SK-N-SH (cell line): Measurements from ENCODE around the gene MKRN2. TPM values are rescaled to one million over a fixed set of nuclear protein-coding genes. Genes with fewer than 3 reads are reported as not detected.

Experiments used
- CTCF ChIA-PET: fragments of 300-600, 350-600 bp; formaldehyde crosslinking; extraction: SDS; loops from one replicate; lab custom pipeline; 2021; lab: Yijun Ruan, JAX
- POLR2A ChIA-PET: fragments of 350-600 bp; sonication (Branson Sonifier 250); formaldehyde crosslinking; extraction: SDS; loops from one replicate; lab custom pipeline; 2020; ENCODE audit warnings: antibody characterized with exemption, inconsistent platforms; lab: Yijun Ruan, JAX
- DNase-seq: peaks from one replicate; pipeline ENCODE4 v3.0.0; 2012
- H2AFZ ChIP-seq: fragments of 200-600 bp; sonication (generic); 2 replicates; pipeline ENCODE4 v1.8.1; 2016; ENCODE audit warnings: antibody characterized with exemption, mild to moderate bottlenecking, low read depth
- H3F3A ChIP-seq: fragments of 200-600 bp; sonication (generic); replicated peaks from 2 replicates; pipeline ENCODE3; 2016; ENCODE audit warnings: antibody characterized with exemption, mild to moderate bottlenecking; ENCODE audit not compliant: insufficient read depth
- H3K27ac ChIP-seq, 2 experiments: fragments of 200-500 bp in 1 of 2; fragments of 200-600 bp in 1 of 2; sonication (Bioruptor generic) in 1 of 2; sonication (generic), shearing (Covaris generic) in 1 of 2; 2 replicates each; pipeline versions ENCODE4 v1.5.1 to v1.6.1; 2014 to 2016; ENCODE audit warnings: low read depth in 2 of 2, inconsistent platforms in 1 of 2, low read length in 1 of 2, mild to moderate bottlenecking in 1 of 2, mixed read lengths in 1 of 2
- H3K27me3 ChIP-seq: fragments of 200-600 bp; sonication (generic), shearing (Covaris generic); 2 replicates; pipeline ENCODE4 v1.6.1; 2016; ENCODE audit warnings: mixed run types; ENCODE audit not compliant: insufficient read depth
- H3K36me3 ChIP-seq, 2 experiments: fragments of 200-500 bp in 1 of 2; fragments of 200-600 bp in 1 of 2; sonication (Bioruptor generic) in 1 of 2; sonication (generic) in 1 of 2; replicated peaks in 1 of 2; 2 replicates each; pipeline versions ENCODE3 to v1.5.1; 2014 to 2016; ENCODE audit warnings: low read length in 1 of 2, mild to moderate bottlenecking in 1 of 2; ENCODE audit not compliant: insufficient read depth in 2 of 2, control insufficient read depth in 1 of 2
- H3K4me1 ChIP-seq, 2 experiments: fragments of 200-500 bp in 1 of 2; fragments of 200-600 bp in 1 of 2; sonication (Bioruptor generic) in 1 of 2; sonication (generic), shearing (Covaris generic) in 1 of 2; 2 replicates each; pipeline versions ENCODE4 v1.5.1 to v1.6.1; 2014 to 2016; ENCODE audit warnings: low read depth in 1 of 2, low read length in 1 of 2, mixed run types in 1 of 2; ENCODE audit not compliant: insufficient read depth in 2 of 2, control insufficient read depth in 1 of 2
- H3K4me2 ChIP-seq: fragments of 200-600 bp; sonication (generic), shearing (Covaris generic); 2 replicates; pipeline ENCODE4 v1.6.1; 2017; ENCODE audit warnings: mixed run types
- H3K4me3 ChIP-seq, 2 experiments: fragments of 200-500 bp in 1 of 2; fragments of 200-600 bp in 1 of 2; sonication (Bioruptor generic) in 1 of 2; sonication (generic), shearing (Covaris generic) in 1 of 2; 2 replicates each; pipeline versions ENCODE4 v1.5.1 to v1.8.1; 2014 to 2016; ENCODE audit warnings: low read depth in 2 of 2, inconsistent platforms in 1 of 2, low read length in 1 of 2, mild to moderate bottlenecking in 1 of 2, mixed read lengths in 1 of 2, moderate library complexity in 1 of 2
- H3K79me2 ChIP-seq: fragments of 200-600 bp; sonication (generic); 2 replicates; pipeline ENCODE4 v1.8.1; 2017; ENCODE audit warnings: mild to moderate bottlenecking; ENCODE audit not compliant: insufficient read depth
- H3K9ac ChIP-seq: fragments of 200-600 bp; sonication (generic); 2 replicates; pipeline ENCODE4 v1.6.1; 2017; ENCODE audit warnings: mixed run types
- H3K9me2 ChIP-seq: fragments of 200-600 bp; sonication (generic); 2 replicates; pipeline ENCODE4 v1.6.1; 2017; ENCODE audit warnings: mixed run types
- H3K9me3 ChIP-seq: fragments of 200-600 bp; sonication (generic); 2 replicates; pipeline ENCODE4 v1.6.1; 2017; ENCODE audit warnings: mixed run types, mild to moderate bottlenecking, moderate library complexity
- H4K20me1 ChIP-seq: fragments of 200-600 bp; sonication (generic); 2 replicates; pipeline ENCODE4 v1.6.1; 2017; ENCODE audit warnings: mild to moderate bottlenecking, mixed run types; ENCODE audit not compliant: insufficient read depth
- ELF1 ChIP-seq: IDR thresholded peaks from 2 replicates; pipeline ENCODE4 v1.4.0; 2012
- EP300 ChIP-seq, 2 experiments: IDR thresholded peaks; 2 replicates each; pipeline versions ENCODE4 v1.4.0 to v1.6.1; 2012; ENCODE audit warnings: borderline replicate concordance in 1 of 2, low read depth in 1 of 2, low read length in 1 of 2
- JUND ChIP-seq: IDR thresholded peaks from 2 replicates; pipeline ENCODE4 v1.4.0; 2012
- MXI1 ChIP-seq: IDR thresholded peaks from 2 replicates; pipeline ENCODE4 v1.6.1; 2012; ENCODE audit warnings: mild to moderate bottlenecking, low read depth, low read length, improper control_type of control experiment
- NFIC ChIP-seq: IDR thresholded peaks from 2 replicates; pipeline ENCODE4 v1.4.0; 2012; ENCODE audit warnings: borderline replicate concordance
- POLR2AphosphoS5 ChIP-seq: IDR thresholded peaks from 2 replicates; pipeline ENCODE4 v1.6.1; 2012; ENCODE audit warnings: low read depth, low read length
- REST ChIP-seq: IDR thresholded peaks from 2 replicates; pipeline ENCODE4 v1.6.1; 2012; ENCODE audit warnings: mild to moderate bottlenecking, low read depth, low read length, moderate library complexity
- RFX5 ChIP-seq: IDR thresholded peaks from 2 replicates; pipeline ENCODE4 v1.6.1; 2012; ENCODE audit warnings: mild to moderate bottlenecking, improper control_type of control experiment, low read length
- SMC3 ChIP-seq: IDR thresholded peaks from 2 replicates; pipeline ENCODE4 v1.6.1; 2012; ENCODE audit warnings: low read depth, low read length, improper control_type of control experiment
- USF2 ChIP-seq: fragments of 150-350 bp; IDR thresholded peaks from 2 replicates; pipeline ENCODE4 v1.6.1; 2017; ENCODE audit warnings: antibody characterized with exemption, low read length, low read depth, borderline replicate concordance
- ZBTB33 ChIP-seq: IDR thresholded peaks from 2 replicates; pipeline ENCODE4 v1.4.0; 2012; ENCODE audit warnings: low read depth, borderline replicate concordance
- WGBS: methylation state at CpG from one replicate; pipeline ENCODE4 v1.1.6; 2017; ENCODE audit warnings: low lambda C conversion rate; 5-methylcytosine and 5-hydroxymethylcytosine counted together
- polyA plus RNA-seq, 3 experiments: library from polyadenylated mRNA; depleted of rRNA; stranded (reverse); fragments of >200 nt; gene quantifications; 2 replicates each; pipeline ENCODE4 v1.2.3, GENCODE V29; 2012

MKRN2 gene
- polyA plus RNA-seq, 1 of the 3 experiments (the other 2 are of a cell fraction), result 29.8 TPM

- H3K9me2 ChIP-seq, result no peaks in the 10 kb centered on the region
- no peak overlapping the region for H3K27ac ChIP-seq
- H3K4me2 ChIP-seq, result peak overlapping the region; percentile 74
- peak overlapping the region; percentile 92 to 94; a peak in 2 of 4 replicates for H3K4me3 ChIP-seq
- POLR2A ChIA-PET, result interaction anchor here (0.7 kb wide), 1 partner anchor 39 kb away, joined by 3 read pairs; no protein-coding TSS in a partner anchor
- H4K20me1 ChIP-seq, result peaks cover 54% of the 10 kb centered on the region
- no peak overlapping the region for H2AFZ ChIP-seq
- no peak for DNase-seq
- no peaks in the 10 kb centered on the region for H3K36me3 ChIP-seq
- H3K9me3 ChIP-seq, result no peaks in the 10 kb centered on the region
- H3F3A ChIP-seq, result no peaks in the 10 kb centered on the region
- WGBS, result 89% methylated on average over 4 of the region's 4 CpGs
- peaks cover 8 to 16% of the 10 kb centered on the region in 2 experiments; a peak in 3 of 4 replicates for H3K4me1 ChIP-seq
- no peak for TF ChIP-seq REST
- TF ChIP-seq ZBTB33, result no peak
- TF ChIP-seq NFIC, result no peak
- TF ChIP-seq RFX5, result no peak
- TF ChIP-seq EP300 (IDR thresholded peaks at IDR 0.05; ENCODE audit: borderline replicate concordance in 1 of 2, low read depth in 1 of 2, low read length in 1 of 2), result no peak
- TF ChIP-seq MXI1, result no peak
- no peak for TF ChIP-seq POLR2AphosphoS5
- no peak for TF ChIP-seq USF2
- TF ChIP-seq ELF1, result no peak
- TF ChIP-seq SMC3, result no peak
- TF ChIP-seq JUND, result no peak
- TF ChIP-seq, all 33 proteins: peak for 0
- CTCF ChIA-PET, result interaction anchor here (1.1 to 1.3 kb wide), 2 partner anchors 18 to 57 kb away, joined by 3 to 4 read pairs; no protein-coding TSS in a partner anchor
- peaks cover 67% of the 10 kb centered on the region for H3K79me2 ChIP-seq
- H3K27me3 ChIP-seq, result no peaks in the 10 kb centered on the region
- peak overlapping the region; percentile 87; the same call in 1 of the 2 replicates for H3K9ac ChIP-seq
Observed at GRCh38 chr3:12558706-12559105, 1.8 kb downstream of the MKRN2 start.
